ENCODE results near the gene PRAMEF12. TPM values are rescaled to one million over a fixed set of nuclear protein-coding genes. Genes with fewer than 3 reads are reported as not detected.
"Not testable (repeated sequence)": the region's sequence is repeated elsewhere in the genome, so short reads cannot be mapped to it uniquely, and the experiment has no call there.

PRAMEF12 gene
- total RNA-seq (2021) (not detected in 2 replicates), Bru-seq, nascent RNA (not detected), BruChase-seq, experiment 1, labeled RNA remaining after a 2-hour chase (not detected), BruChase-seq, experiment 2, labeled RNA remaining after a 6-hour chase (not detected)
- long read RNA-seq: 0 reads

DNA sequence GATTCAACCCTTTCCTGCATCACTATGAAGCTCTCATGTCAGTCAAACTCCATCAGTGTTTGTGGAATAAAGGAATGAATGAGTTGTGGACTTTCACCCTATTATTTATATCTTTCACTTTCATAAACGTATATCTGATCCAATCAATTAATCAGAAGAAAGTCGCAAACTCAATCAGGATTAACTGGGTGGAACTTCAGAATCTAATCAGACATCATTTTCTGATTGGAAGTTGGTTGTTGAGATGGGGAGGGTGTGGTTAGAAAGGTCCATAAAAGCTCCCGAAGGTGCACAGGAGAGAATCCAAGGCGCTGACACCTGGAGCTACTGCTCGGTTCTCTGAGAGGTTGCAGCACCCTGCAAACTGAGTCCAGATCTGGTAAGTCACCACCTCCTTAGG is at the start of gene PRAMEF12:
Gene PRAMEF12, plus strand, starts transcription at position 301 of the 400 bp plus-strand sequence. CDS start 1,130 bp downstream, outside the sequence.
- POLR2A ChIA-PET (ENCODE audit: unreplicated experiment): no interaction called here
- intact Hi-C loops (cut with micrococcal nuclease; ENCODE audit: unreplicated experiment): loop anchor here (10.0 kb wide), 2 partner anchors 499 to 659 kb away; no protein-coding TSS in a partner anchor
- H3K27me3 ChIP-seq (ENCODE audit: insufficient read depth, low read depth): peaks cover 6% of the 10 kb centered on the region; the same call in 1 of the 2 replicates

DNA sequence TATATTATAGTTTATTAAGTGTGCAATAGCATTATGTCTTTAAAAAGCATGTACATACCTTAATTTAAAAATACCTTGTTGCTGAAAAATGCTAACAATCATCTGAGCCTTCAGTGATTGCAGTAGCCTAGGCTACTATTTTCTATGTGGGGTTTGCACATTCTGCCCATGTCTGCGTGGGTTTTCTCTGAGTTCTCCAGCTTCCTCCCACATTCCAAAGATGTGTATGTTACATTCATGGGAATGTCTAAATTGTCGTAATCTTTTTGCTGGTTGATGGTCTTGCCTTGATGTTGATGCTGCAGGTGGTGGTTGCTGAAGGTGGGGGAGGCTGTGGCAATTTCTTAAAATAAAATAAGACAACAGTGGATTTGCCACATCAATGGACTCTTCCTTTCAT is 45.1 kb upstream of the PRAMEF12 start:
- no peaks in the 10 kb centered on the region for H3K9me3 ChIP-seq (ENCODE audit: insufficient read depth, low read depth)
- H3K27ac ChIP-seq: no peak overlapping the region
- ChIA-PET CTCF (no interaction called here), POLR2A (ENCODE audit: unreplicated experiment) (no interaction called here)
- no peak overlapping the region for H2AFZ ChIP-seq
- no peak overlapping the region for H3K4me2 ChIP-seq
- H4K20me1 ChIP-seq (ENCODE audit: insufficient read depth): no peaks in the 10 kb centered on the region
- DNase-seq: no peak
- no peaks in the 10 kb centered on the region for H3K79me2 ChIP-seq (ENCODE audit: low read depth)
- no TSS peak for BruUV-seq (replicated peaks)
- no peak overlapping the region for H3K4me3 ChIP-seq
- H3K27me3 ChIP-seq (ENCODE audit: insufficient read depth, low read depth): peaks cover 9% of the 10 kb centered on the region; the same call in 1 of the 2 replicates
- no peaks in the 10 kb centered on the region for H3F3A ChIP-seq (ENCODE audit: insufficient read depth, low read depth)
- no peaks in the 10 kb centered on the region for H3K4me1 ChIP-seq (replicated peaks; ENCODE audit: insufficient read depth)
- TF ChIP-seq, protein P1, sequence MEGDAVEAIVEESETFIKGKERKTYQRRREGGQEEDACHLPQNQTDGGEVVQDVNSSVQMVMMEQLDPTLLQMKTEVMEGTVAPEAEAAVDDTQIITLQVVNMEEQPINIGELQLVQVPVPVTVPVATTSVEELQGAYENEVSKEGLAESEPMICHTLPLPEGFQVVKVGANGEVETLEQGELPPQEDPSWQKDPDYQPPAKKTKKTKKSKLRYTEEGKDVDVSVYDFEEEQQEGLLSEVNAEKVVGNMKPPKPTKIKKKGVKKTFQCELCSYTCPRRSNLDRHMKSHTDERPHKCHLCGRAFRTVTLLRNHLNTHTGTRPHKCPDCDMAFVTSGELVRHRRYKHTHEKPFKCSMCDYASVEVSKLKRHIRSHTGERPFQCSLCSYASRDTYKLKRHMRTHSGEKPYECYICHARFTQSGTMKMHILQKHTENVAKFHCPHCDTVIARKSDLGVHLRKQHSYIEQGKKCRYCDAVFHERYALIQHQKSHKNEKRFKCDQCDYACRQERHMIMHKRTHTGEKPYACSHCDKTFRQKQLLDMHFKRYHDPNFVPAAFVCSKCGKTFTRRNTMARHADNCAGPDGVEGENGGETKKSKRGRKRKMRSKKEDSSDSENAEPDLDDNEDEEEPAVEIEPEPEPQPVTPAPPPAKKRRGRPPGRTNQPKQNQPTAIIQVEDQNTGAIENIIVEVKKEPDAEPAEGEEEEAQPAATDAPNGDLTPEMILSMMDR (conservative IDR thresholded peaks at IDR 0.05): no peak
- no peak for TF ChIP-seq EZH2 (IDR thresholded peaks at IDR 0.05; ENCODE audit: low read depth)
- H3K36me3 ChIP-seq (ENCODE audit: low read depth): no peaks in the 10 kb centered on the region
- H3K9me2 ChIP-seq (ENCODE audit: insufficient read depth): no peaks in the 10 kb centered on the region
- intact Hi-C loops (cut with micrococcal nuclease; ENCODE audit: unreplicated experiment): no loop called here

More for the DNA sequence above, at the start of gene PRAMEF12:
- no peak for DNase-seq
- H3F3A ChIP-seq (ENCODE audit: insufficient read depth, low read depth): no peaks in the 10 kb centered on the region
- H3K4me2 ChIP-seq: no peak within 1 kb of the TSS
- no peaks in the 10 kb centered on the region for H4K20me1 ChIP-seq (ENCODE audit: insufficient read depth)
- H3K4me1 ChIP-seq (replicated peaks; ENCODE audit: insufficient read depth): no peaks in the 10 kb centered on the region
- no peak within 1 kb of the TSS for H3K4me3 ChIP-seq
- no peaks in the 10 kb centered on the region for H3K36me3 ChIP-seq (ENCODE audit: low read depth)
- no peaks in the 10 kb centered on the region for H3K79me2 ChIP-seq (ENCODE audit: low read depth)
- CTCF ChIA-PET: no interaction called here
- no TSS peak for BruUV-seq (replicated peaks)
- no peak for TF ChIP-seq EZH2 (IDR thresholded peaks at IDR 0.05; ENCODE audit: low read depth)
- TF ChIP-seq, protein P1 (conservative IDR thresholded peaks at IDR 0.05): no peak
- no peak within 1 kb of the TSS for H2AFZ ChIP-seq
- no peaks in the 10 kb centered on the region for H3K9me3 ChIP-seq (ENCODE audit: insufficient read depth, low read depth)
- H3K27ac ChIP-seq: no peak within 1 kb of the TSS
- H3K9me2 ChIP-seq (ENCODE audit: insufficient read depth): no peaks in the 10 kb centered on the region

DNA sequence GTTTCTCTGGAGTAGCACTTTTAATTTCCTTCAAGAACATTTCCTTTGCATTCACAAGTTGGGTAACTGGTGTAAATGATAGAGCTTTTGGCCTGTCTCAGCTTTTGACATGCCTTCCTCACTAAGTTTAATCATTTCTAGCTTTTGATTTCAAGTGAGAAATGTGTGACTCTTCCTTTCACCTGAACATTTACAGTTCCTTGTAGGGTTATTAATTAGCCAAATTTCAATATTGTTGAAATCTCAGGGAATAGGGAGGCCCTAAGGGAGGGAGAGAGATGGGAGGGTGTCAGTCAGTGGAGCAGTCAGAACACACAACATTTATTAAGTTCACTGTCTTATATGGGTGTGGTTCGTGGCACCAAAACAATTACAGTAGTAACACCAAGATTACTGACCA is 43.4 kb upstream of the PRAMEF12 start:
- no peaks in the 10 kb centered on the region for H3F3A ChIP-seq (ENCODE audit: insufficient read depth, low read depth)
- H3K4me1 ChIP-seq (replicated peaks; ENCODE audit: insufficient read depth): no peaks in the 10 kb centered on the region
- DNase-seq: no peak
- POLR2A ChIA-PET (ENCODE audit: unreplicated experiment): no interaction called here
- TF ChIP-seq EZH2 (IDR thresholded peaks at IDR 0.05; ENCODE audit: low read depth): no peak
- TF ChIP-seq, protein P1 (conservative IDR thresholded peaks at IDR 0.05): no peak
- H2AFZ ChIP-seq: no peak overlapping the region
- no peak overlapping the region for H3K4me2 ChIP-seq
- H3K9me2 ChIP-seq (ENCODE audit: insufficient read depth): no peaks in the 10 kb centered on the region
- peaks cover 9% of the 10 kb centered on the region; the same call in 1 of the 2 replicates for H3K27me3 ChIP-seq (ENCODE audit: insufficient read depth, low read depth)
- BruUV-seq (replicated peaks): no TSS peak
- CTCF ChIA-PET: no interaction called here
- H3K36me3 ChIP-seq (ENCODE audit: low read depth): no peaks in the 10 kb centered on the region
- H3K27ac ChIP-seq: no peak overlapping the region
- intact Hi-C loops (cut with micrococcal nuclease; ENCODE audit: unreplicated experiment): no loop called here
- H3K79me2 ChIP-seq (ENCODE audit: low read depth): no peaks in the 10 kb centered on the region
- H3K9me3 ChIP-seq (ENCODE audit: insufficient read depth, low read depth): no peaks in the 10 kb centered on the region
- H4K20me1 ChIP-seq (ENCODE audit: insufficient read depth): no peaks in the 10 kb centered on the region
- no peak overlapping the region for H3K4me3 ChIP-seq

DNA sequence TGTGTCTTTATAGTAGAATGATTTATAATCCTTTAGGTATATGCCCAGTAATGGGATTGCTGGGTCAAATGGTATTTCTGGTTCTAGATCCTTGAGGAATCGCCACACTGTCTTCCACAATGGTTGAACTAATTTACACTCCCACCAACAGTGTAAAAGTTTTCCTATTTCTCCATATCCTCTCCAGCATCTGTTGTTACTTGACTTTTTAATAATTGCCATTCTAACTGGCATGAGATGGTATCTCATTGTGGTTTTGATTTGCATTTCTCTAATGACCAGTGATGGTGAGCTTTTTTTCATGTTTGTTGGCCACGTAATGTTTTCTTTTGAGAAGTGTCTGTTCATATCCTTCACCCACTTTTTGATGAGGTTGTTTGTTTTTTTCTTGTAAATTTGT is 42.5 kb upstream of the PRAMEF12 start:
- BruUV-seq (replicated peaks); POLR2A ChIA-PET (ENCODE audit: unreplicated experiment): not testable (repeated sequence)

More for the DNA sequence above, 42.5 kb upstream of the PRAMEF12 start:
- H2AFZ ChIP-seq; H3K27me3 ChIP-seq (ENCODE audit: insufficient read depth, low read depth); H3K9me2 ChIP-seq (ENCODE audit: insufficient read depth); intact Hi-C loops (cut with micrococcal nuclease; ENCODE audit: unreplicated experiment); H3K4me2 ChIP-seq; H4K20me1 ChIP-seq (ENCODE audit: insufficient read depth); DNase-seq; H3K4me3 ChIP-seq; H3K4me1 ChIP-seq (replicated peaks; ENCODE audit: insufficient read depth); H3K9me3 ChIP-seq (ENCODE audit: insufficient read depth, low read depth); H3K79me2 ChIP-seq (ENCODE audit: low read depth); CTCF ChIA-PET; H3F3A ChIP-seq (ENCODE audit: insufficient read depth, low read depth); H3K27ac ChIP-seq; H3K36me3 ChIP-seq (ENCODE audit: low read depth): not testable (repeated sequence)

Measured in PC-9 (cell line).